ENCODE results near the gene UGGT1.
A peak's percentile ranks its signal among the peaks of the same experiment; 100 is the strongest.

The UGGT1 gene, protein sequence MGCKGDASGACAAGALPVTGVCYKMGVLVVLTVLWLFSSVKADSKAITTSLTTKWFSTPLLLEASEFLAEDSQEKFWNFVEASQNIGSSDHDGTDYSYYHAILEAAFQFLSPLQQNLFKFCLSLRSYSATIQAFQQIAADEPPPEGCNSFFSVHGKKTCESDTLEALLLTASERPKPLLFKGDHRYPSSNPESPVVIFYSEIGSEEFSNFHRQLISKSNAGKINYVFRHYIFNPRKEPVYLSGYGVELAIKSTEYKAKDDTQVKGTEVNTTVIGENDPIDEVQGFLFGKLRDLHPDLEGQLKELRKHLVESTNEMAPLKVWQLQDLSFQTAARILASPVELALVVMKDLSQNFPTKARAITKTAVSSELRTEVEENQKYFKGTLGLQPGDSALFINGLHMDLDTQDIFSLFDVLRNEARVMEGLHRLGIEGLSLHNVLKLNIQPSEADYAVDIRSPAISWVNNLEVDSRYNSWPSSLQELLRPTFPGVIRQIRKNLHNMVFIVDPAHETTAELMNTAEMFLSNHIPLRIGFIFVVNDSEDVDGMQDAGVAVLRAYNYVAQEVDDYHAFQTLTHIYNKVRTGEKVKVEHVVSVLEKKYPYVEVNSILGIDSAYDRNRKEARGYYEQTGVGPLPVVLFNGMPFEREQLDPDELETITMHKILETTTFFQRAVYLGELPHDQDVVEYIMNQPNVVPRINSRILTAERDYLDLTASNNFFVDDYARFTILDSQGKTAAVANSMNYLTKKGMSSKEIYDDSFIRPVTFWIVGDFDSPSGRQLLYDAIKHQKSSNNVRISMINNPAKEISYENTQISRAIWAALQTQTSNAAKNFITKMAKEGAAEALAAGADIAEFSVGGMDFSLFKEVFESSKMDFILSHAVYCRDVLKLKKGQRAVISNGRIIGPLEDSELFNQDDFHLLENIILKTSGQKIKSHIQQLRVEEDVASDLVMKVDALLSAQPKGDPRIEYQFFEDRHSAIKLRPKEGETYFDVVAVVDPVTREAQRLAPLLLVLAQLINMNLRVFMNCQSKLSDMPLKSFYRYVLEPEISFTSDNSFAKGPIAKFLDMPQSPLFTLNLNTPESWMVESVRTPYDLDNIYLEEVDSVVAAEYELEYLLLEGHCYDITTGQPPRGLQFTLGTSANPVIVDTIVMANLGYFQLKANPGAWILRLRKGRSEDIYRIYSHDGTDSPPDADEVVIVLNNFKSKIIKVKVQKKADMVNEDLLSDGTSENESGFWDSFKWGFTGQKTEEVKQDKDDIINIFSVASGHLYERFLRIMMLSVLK (N-terminal part only)

DNA sequence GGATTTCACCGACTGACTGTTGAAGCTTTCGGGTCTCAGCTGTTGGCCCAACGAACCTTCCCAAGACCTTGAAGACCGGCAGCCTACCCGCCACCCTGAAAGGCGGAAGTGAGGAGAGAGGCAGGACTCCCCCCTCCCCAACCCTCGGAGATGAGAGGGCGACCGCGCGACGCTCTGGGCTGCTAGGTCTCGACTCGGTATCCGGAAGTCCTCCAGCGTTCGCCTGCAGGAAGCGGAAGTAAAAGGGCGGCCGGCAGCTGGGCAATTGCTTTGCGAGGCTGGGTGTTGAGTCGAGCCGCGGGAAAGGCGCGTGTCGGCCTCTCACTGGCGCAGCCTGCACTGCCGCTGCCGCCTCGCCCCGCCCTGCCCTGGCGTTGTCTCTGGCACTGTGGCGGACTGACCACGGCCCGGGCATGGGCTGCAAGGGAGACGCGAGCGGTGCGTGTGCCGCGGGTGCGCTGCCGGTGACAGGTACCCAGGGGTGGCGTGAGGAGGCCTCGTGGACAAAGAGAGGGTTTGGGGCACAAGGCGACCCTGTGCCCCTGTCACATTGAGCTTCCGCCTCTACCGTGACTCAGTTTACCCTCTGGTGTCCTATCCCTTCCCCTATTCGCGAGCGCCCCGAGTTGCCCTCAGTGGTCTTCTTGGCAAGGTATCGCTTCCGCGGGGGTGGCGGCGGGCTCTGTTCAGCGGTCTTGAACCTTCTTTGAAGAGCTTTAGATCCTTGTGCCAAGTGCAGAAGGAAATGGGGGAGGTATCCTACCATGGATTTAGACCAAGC is at the start of gene UGGT1:
UGGT1 (plus strand) TSS at position 256 of the 781 bp plus-strand sequence; CDS start at position 414, 158 bp downstream.
- TF ChIP-seq, protein P1, sequence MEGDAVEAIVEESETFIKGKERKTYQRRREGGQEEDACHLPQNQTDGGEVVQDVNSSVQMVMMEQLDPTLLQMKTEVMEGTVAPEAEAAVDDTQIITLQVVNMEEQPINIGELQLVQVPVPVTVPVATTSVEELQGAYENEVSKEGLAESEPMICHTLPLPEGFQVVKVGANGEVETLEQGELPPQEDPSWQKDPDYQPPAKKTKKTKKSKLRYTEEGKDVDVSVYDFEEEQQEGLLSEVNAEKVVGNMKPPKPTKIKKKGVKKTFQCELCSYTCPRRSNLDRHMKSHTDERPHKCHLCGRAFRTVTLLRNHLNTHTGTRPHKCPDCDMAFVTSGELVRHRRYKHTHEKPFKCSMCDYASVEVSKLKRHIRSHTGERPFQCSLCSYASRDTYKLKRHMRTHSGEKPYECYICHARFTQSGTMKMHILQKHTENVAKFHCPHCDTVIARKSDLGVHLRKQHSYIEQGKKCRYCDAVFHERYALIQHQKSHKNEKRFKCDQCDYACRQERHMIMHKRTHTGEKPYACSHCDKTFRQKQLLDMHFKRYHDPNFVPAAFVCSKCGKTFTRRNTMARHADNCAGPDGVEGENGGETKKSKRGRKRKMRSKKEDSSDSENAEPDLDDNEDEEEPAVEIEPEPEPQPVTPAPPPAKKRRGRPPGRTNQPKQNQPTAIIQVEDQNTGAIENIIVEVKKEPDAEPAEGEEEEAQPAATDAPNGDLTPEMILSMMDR (IDR thresholded peaks at IDR 0.05; ENCODE audit: extremely low read depth, missing control alignments) = no peak
- peak; percentile 96 for DNase-seq (ENCODE audit: low spot score)

DNA sequence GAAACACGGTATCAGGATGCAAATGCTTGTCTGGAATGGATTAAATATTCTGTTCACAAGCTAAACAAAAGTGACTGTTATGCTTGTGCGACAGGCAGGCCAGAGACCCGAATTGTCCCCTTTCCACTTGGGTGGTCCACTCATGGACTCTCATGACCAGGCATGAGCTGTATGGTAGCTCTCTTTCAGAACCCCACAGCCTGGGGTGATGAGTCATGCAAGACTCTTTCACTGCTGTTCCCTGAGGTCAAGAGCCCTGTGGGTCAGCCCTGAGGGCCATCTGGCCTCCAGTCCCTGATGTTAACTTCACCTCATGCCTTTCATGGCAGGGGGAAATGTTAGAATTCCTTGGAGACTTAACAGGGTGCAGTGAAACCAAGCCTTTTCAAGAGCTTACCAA is 49.4 kb upstream of the UGGT1 start:
- TF ChIP-seq, protein P1 (IDR thresholded peaks at IDR 0.05; ENCODE audit: extremely low read depth, missing control alignments) = no peak
- no peak for DNase-seq (ENCODE audit: low spot score)

DNA sequence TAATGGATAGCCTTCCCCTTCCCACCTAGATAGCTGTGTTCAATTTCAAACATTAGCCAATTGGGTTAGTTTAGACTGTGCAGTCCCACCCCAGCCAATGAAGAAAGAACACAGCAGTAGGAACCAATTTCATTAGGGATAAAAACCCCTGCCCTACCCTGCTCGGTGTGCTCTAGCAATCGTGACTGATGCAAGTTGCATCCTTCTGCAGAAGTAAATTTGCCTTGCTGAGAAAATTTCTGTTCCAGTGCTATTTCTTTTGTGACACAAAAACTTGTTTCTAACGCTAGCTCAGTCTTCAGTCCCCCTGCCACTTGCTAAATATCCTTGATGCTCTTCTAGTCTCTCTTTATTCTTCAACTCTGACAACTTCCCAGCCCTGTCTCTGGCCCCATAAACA is 48.0 kb upstream of the UGGT1 start:
- DNase-seq (ENCODE audit: low spot score) = no peak
- TF ChIP-seq, protein P1 (IDR thresholded peaks at IDR 0.05; ENCODE audit: extremely low read depth, missing control alignments) = no peak

DNA sequence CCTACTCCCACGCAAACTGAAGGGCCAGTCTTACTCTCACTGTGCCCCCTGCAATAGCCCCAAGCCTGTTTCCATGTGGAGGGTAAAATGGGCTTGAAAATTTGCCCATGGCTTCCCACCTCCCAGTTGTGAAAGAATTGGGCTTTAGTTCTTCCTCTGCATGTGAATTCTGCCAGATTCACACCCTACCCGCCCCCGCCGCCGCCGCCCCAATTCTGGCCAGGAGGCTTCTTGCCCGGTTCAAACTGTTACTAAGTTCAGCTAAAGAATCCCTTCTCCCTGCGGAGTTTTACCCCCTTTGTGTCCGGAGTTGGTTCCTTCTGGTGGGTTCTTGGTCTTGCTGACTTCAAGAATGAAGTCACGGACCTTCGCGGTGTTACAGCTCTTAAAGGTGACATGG is 37.7 kb upstream of the UGGT1 start:
- TF ChIP-seq, protein P1 (IDR thresholded peaks at IDR 0.05; ENCODE audit: extremely low read depth, missing control alignments) = no peak
- no peak for DNase-seq (ENCODE audit: low spot score)

DNA sequence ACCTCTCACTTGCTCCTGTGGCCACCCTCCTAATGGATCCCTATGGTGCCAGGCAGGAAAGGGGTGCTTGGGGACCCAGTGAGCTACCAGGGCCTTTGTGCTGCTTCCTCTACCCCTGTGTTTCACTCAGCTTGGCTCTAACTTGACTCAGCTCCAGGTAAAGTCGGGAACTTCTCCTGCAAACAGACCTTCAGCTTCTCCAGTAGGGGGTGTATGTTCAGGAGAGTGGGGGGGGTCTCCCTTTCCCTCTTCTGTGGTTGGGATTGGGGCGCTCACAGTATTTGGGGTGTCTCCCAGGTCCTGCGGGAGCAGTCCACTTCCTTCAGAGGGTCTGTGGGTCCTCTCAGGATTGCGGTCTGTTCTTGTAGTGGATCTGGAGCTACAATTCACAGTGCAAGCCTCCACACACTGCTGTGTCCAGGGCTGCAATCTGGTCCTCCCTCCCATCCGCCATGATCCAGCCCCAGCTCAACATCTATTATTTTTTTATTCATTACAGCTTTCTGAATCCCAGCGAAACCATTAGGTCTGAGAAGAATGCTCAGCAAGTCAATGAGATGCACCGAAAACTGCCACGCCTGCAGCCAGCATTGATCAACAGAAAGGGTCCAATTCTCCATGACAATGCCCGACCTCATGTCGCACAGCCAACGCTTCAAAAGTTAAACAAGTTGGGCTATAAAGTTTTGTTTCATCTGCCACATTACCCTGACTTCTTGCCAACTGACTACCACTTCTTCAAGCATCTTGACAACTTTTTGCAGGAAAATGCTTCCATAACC is 36.7 kb upstream of the UGGT1 start:
- DNase-seq (ENCODE audit: low spot score) = no peak
- TF ChIP-seq, protein P1 (IDR thresholded peaks at IDR 0.05; ENCODE audit: extremely low read depth, missing control alignments) = no peak

DNA sequence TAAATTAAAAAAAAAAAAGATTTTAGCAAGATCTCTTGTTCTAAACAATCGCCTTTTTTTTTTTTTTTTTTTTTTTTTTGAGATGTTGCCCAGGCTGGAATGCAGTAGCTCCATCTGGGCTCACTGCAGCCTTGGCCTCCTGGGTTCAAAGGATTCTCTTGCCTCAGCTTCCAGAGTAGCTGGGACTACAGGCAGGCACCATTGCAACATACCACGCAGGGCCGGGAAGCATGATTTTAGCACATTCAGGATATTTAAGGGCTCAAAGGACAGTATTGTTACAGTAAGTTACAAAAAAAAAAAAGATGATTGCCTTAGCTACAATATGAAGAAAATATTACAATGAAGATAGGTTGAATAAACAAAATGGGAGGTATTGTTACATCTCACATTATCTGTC is 33.7 kb upstream of the UGGT1 start:
- TF ChIP-seq, protein P1 (IDR thresholded peaks at IDR 0.05; ENCODE audit: extremely low read depth, missing control alignments) = no peak
- no peak for DNase-seq (ENCODE audit: low spot score)
